ENCODE results near the gene TENM3.

TENM3 gene

GRCh38 chr4:182799515-182800215 lies 556.5 kb downstream of the TENM3 start:
- ATAC-seq: no peak
- TF ChIP-seq ZNF565 (CRISPR knock-in tag; conservative IDR thresholded peaks at IDR 0.05; ENCODE audit: low read depth) (no peak), BACH2 (CRISPR knock-in tag; IDR thresholded peaks at IDR 0.05; ENCODE audit: borderline replicate concordance) (no peak), TOX (CRISPR knock-in tag; IDR thresholded peaks at IDR 0.05; ENCODE audit: borderline replicate concordance) (no peak), ESRRG (CRISPR knock-in tag; IDR thresholded peaks at IDR 0.05) (no peak), CREB5 (CRISPR knock-in tag; IDR thresholded peaks at IDR 0.05; ENCODE audit: low read depth) (no peak), TCF4 (CRISPR knock-in tag; IDR thresholded peaks at IDR 0.05; ENCODE audit: borderline replicate concordance) (no peak), ZFP3 (CRISPR knock-in tag; IDR thresholded peaks at IDR 0.05) (no peak), ZFP30 (CRISPR knock-in tag; IDR thresholded peaks at IDR 0.05) (no peak), ZNF8 (CRISPR knock-in tag; IDR thresholded peaks at IDR 0.05) (no peak), RARB (CRISPR knock-in tag; IDR thresholded peaks at IDR 0.05) (no peak), GLIS3 (CRISPR knock-in tag; IDR thresholded peaks at IDR 0.05) (no peak), CSRNP3 (CRISPR knock-in tag; IDR thresholded peaks at IDR 0.05) (no peak)

- TF ChIP-seq ZFP30 (CRISPR knock-in tag; IDR thresholded peaks at IDR 0.05) (no peak), TCF4 (CRISPR knock-in tag; IDR thresholded peaks at IDR 0.05; ENCODE audit: borderline replicate concordance) (no peak)
- ATAC-seq: no peak
These were observed 557.0 kb downstream of the TENM3 start for GRCh38 chr4:182800216-182800515.

- ATAC-seq: no peak
- TF ChIP-seq OSR1 (CRISPR knock-in tag; IDR thresholded peaks at IDR 0.05): no peak
- no peak for TF ChIP-seq GLIS3 (CRISPR knock-in tag; IDR thresholded peaks at IDR 0.05)
- TF ChIP-seq ESRRG (CRISPR knock-in tag; IDR thresholded peaks at IDR 0.05): no peak
- no peak for TF ChIP-seq TOX (CRISPR knock-in tag; IDR thresholded peaks at IDR 0.05; ENCODE audit: borderline replicate concordance)
- no peak for TF ChIP-seq POU6F1 (CRISPR knock-in tag; IDR thresholded peaks at IDR 0.05; ENCODE audit: borderline replicate concordance, low read depth)
- no peak for TF ChIP-seq CSRNP3 (CRISPR knock-in tag; IDR thresholded peaks at IDR 0.05)
- no peak for TF ChIP-seq ZFP30 (CRISPR knock-in tag; IDR thresholded peaks at IDR 0.05)
- TF ChIP-seq TCF4 (CRISPR knock-in tag; IDR thresholded peaks at IDR 0.05; ENCODE audit: borderline replicate concordance): no peak
- no peak for TF ChIP-seq ZFP3 (CRISPR knock-in tag; IDR thresholded peaks at IDR 0.05)
- no peak for TF ChIP-seq ZNF8 (CRISPR knock-in tag; IDR thresholded peaks at IDR 0.05)
- no peak for TF ChIP-seq ZNF565 (CRISPR knock-in tag; conservative IDR thresholded peaks at IDR 0.05; ENCODE audit: low read depth)
- TF ChIP-seq BACH2 (CRISPR knock-in tag; IDR thresholded peaks at IDR 0.05; ENCODE audit: borderline replicate concordance): no peak
- TF ChIP-seq ISL1 (CRISPR knock-in tag; IDR thresholded peaks at IDR 0.05): no peak
- TF ChIP-seq ZC3H10 (CRISPR knock-in tag; IDR thresholded peaks at IDR 0.05): no peak
- no peak for TF ChIP-seq CREB5 (CRISPR knock-in tag; IDR thresholded peaks at IDR 0.05; ENCODE audit: low read depth)
These were observed 558.4 kb downstream of the TENM3 start for GRCh38 chr4:182801636-182802035.

- no peak for ATAC-seq
- TF ChIP-seq SNAI2 (CRISPR knock-in tag; IDR thresholded peaks at IDR 0.05): no peak
- no peak for TF ChIP-seq ARNTL (CRISPR knock-in tag; IDR thresholded peaks at IDR 0.05; ENCODE audit: borderline replicate concordance, low read depth)
- no peak for TF ChIP-seq ESRRG (CRISPR knock-in tag; IDR thresholded peaks at IDR 0.05)
- TF ChIP-seq ZC3H10 (CRISPR knock-in tag; IDR thresholded peaks at IDR 0.05): no peak
- TF ChIP-seq RARB (CRISPR knock-in tag; IDR thresholded peaks at IDR 0.05): no peak
- no peak for TF ChIP-seq PATZ1 (CRISPR knock-in tag; IDR thresholded peaks at IDR 0.05; ENCODE audit: borderline replicate concordance)
- TF ChIP-seq CREB5 (CRISPR knock-in tag; IDR thresholded peaks at IDR 0.05; ENCODE audit: low read depth): no peak
These were observed 559.4 kb downstream of the TENM3 start for GRCh38 chr4:182802621-182803020.
